GM21576 (cell line): ENCODE results near the gene BEGAIN.

Source experiments
- ATAC-seq: cut with Tn5 transposase; IDR thresholded peaks from one replicate; pipeline ENCODE4 v1.9.1; 2021; ENCODE audit warnings: mild to moderate bottlenecking, moderate library complexity; ENCODE audit not compliant: unreplicated experiment

Gene BEGAIN

GRCh38 chr14:100587086-100587762 is at the start of gene BEGAIN:
Gene BEGAIN (minus strand): TSS chr14:100587417. CDS start chr14:100587290, 127 bp downstream.
- no peak for ATAC-seq

GRCh38 chr14:100636559-100636958 is 49.3 kb upstream of the BEGAIN start:
- no peak for ATAC-seq

GRCh38 chr14:100634026-100634425 is 46.8 kb upstream of the BEGAIN start:
- ATAC-seq, result no peak

DNA sequence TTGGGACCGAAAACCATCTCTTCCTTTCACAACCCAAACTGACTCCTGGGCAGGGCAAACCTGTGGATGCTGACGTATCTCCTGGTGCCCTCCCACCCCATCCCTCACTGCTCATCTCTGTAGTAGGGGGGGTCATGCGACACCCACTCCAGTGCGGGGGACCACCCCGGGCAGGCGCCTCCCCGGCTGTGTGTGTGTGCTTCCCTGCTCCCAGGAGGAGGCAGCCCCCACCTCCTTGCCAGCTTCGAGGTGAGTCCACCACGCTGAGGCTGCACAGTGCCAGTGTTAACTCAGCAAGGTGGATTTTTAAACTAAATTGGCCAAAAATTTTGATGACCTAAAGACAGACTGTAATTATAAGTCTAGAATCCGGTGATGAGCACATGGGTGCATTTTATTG is 46.2 kb upstream of the BEGAIN start:
- ATAC-seq, result no peak

- no peak for ATAC-seq
Observed at GRCh38 chr14:100629696-100630095, 42.5 kb upstream of the BEGAIN start.

GRCh38 chr14:100629098-100629497 is 41.9 kb upstream of the BEGAIN start:
- ATAC-seq, result no peak

DNA sequence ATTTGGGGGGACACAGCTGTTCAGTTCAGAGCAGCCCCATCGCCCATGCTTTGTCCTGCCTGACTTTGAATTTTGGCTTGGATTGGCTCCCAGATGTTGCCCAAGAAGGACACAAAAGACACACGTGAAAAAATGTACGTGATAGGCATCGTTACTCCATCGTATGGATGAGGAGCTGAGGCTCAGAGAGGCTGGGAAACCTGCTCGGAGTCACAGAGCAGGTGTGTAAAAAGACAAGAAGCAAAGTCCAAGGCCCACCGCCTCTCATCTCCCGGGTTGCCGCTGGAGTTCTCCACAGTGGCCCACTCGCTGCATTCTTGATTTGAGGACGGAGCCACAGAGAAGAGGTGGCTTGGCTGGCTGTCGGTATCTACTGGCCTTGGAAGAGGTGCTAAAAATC is 41.0 kb upstream of the BEGAIN start:
- no peak for ATAC-seq

DNA sequence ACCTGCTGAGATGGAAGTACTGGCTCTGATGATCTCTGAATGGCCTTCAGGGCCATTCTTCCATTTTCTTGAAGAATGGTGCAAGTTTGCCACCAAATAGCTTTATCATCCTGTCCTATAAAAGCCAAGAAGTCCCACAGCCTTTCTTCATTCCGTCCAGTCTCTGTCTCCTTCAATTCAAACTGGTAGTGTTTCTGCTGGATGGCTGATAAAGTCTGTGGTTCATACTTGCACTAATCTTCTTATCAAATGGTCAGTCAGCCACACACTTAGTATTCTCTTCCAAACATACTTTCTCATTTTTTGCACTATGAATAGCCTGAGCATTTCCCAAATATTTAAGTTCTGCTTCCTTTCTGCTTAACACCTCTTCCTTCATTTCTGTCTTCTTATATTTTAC is 39.4 kb upstream of the BEGAIN start:
- no peak for ATAC-seq

DNA sequence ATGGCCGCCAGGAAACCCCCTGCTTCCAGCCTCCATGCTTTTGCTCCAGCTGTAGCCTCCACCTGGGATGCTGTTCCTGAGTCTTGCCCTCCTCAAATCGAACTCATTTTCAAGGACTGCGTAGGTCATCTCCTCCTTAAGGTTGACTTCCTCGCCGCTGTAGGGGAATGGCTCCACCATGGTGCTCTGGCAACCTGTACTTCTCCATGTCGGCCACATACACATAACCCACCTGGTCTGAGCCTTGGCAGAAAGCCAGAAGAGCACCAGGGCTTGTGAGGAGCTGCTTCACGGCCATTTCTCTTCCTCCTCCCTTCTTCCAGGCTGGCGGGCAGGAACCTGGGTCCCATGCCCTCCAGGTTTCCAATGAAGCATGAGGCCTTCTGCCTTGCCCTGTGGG is 36.7 kb upstream of the BEGAIN start:
- ATAC-seq, result no peak

DNA sequence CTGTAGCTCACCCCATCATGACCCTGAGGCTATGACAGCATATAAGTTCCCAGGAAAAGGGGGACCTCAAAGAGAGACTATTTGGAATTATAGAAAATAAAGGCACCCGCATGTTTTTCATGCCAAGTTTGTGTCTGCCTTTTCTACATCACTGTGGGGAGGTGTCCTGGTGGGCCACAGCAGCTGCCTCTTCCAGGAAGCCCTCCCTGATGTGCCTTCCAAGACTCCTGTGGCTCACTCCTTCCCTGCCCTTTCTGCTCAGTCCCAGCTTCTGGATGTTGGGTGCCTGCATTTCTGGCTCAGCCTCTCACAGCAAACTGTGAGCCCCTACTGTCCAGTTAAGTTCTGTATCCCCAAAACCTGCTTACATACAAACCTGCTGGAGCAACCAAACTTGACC is 36.3 kb upstream of the BEGAIN start:
- ATAC-seq, result no peak

GRCh38 chr14:100622708-100623485 is 35.7 kb upstream of the BEGAIN start:
- ATAC-seq, result no peak

- ATAC-seq, result no peak
Observed at GRCh38 chr14:100622224-100622623, 35.0 kb upstream of the BEGAIN start.

GRCh38 chr14:100621806-100622205 is 34.6 kb upstream of the BEGAIN start:
- no peak for ATAC-seq

GRCh38 chr14:100620255-100621100 is 33.3 kb upstream of the BEGAIN start:
- ATAC-seq, result no peak

DNA sequence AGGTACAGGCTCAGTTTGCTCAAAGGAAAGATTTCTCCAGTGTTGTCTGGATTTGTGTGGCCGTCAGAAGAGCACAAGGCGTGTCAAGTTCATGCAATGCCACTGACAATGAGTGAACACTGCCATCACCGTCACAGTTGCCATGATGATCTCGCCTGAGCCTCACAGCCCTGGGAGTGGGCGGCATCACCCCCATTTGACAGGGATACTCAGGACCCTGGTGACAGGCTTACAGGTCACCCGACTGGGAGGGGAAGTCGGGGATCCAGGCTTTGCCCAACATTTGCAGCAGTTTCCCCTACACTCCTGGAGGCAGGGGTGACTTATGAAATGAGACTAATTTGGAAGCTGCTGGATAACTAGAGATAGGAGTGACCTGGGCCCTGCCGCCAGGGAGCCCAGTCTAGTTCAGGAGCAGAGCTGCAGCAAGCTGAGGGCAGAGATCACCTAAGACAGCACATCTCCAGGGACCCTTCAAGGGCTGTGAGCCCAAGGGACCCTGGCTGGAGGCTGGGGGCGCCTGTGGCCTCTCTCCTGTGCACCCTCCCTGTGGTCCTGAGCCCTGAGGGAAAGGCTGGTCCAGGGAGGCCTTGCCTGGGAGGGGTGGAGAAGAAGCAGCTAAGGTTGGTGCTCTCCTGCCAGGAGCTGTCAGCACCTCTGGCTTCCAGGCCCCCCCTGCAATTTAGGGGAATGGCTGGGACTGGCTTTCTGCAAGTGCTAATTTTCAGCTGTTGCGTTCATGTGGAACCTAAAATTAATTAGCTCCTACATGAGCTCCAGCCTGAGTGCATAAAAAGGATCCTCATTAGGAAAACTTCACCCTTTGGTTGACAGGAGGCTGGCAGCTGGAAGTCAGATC is 32.4 kb upstream of the BEGAIN start:
- no peak for ATAC-seq

- no peak for ATAC-seq
Observed at GRCh38 chr14:100618763-100619320, 31.6 kb upstream of the BEGAIN start.

DNA sequence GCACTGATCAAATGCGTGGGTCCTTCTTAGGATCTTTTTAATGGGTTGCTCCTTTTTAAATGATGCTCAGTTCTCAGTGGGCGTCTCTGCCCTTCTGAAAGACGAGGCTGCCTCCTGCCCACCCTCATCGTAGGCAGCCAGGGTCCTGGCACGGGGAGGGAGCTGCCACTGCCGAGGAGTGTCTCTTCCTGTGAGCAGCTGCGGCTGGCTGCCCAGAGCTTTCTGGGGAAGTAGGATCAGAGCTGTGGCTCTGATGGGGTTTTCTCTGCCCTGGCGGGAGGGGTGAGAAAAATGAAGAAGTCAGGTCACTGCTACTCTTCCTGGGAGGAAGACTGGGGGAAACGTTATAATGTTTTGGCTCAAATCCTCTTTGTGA is 31.1 kb upstream of the BEGAIN start:
- ATAC-seq, result no peak

DNA sequence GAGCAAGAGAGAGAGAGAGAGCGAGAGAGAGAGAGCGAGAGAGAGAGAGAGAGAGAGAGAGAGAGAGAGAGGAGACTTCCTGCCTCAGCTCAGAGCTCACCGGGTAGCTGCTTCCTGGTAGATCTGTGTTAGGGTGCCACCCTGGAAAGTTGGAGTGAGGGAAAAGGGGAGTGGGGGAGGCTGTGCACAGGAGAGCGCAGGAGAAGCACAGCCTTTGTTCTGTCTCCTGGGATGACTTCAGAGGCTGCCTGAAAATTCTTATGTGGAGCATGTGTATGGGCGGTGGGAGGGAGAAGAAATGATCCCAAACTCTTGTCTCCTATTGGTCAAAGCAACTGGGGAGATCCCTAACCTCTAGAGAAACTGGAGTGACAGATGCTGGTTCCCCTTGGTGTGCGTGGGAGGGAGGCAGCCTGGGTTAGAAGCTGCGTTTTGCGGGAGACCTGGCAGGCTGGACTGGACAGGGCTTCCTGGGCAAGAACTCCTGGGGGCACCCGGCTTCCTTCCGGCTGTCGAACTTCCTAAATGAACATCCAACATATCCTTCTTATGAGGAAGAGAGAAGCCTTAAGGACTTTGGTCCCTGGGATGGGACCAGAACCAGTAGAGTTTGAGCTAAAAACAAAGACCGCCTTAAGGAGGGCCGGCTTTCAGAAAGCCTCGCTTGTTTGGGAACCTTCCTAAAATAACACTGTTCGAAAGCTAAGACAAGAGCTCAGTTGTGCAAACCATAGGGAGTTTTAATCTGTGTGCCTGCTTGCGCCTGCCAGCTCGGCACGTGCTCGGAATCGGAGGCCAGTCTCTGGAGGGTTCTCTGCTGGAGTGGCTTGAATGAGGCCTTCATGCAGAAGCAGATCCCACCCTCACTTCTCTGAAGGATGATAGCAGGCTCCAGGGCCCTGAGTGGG is 30.4 kb upstream of the BEGAIN start:
- ATAC-seq, result no peak

DNA sequence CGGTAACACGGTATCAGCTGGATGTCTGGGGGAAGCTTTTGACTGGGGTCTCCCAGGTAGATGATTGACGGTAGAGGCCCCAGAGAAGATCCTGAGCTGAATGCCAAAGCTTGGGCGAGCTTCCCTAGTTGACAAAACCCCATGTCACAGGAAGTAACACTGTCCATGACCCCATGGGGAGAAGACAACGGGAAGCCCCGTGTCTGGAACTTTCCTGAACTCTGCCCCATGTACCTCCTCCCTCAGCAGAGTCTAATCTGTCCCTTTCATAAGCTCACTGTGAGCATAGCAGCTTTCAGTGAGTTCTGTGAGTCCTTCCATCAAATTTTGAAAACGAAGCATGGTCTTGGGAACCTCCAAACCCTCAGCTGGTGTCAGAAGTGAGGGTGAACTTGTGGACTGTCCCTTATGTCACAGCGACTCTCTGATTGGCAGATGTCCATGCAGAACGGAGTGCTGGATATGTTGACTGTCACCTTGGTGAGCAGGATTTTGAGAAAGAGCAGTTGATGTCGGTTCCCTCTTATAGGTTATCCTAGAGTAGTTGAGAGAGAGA is 29.7 kb upstream of the BEGAIN start:
- ATAC-seq, result no peak
